Transverse colon (tissue), 4 donors: ENCODE results near the gene CDH11.

ENCODE experiments used
- POLR2AphosphoS5 ChIP-seq, 3 donors: sonication (generic); formaldehyde crosslinking; IDR thresholded peaks; one replicate each; pipeline ENCODE4 v1.6.1; 2016; ENCODE audit warnings: antibody characterized with exemption in 3 of 3
- TF ChIP-seq, protein P1 (sequence below), 5 experiments: fragments of 200-600 bp in 3 of 5; fragments of 450-650 bp in 2 of 5; sonication (generic) in 3 of 5; IDR thresholded peaks; 1 replicate in 2 of 5; 2 replicates in 3 of 5; pipeline ENCODE4 v1.5.1; 2016 to 2017; ENCODE audit warnings: antibody characterized with exemption in 5 of 5, inconsistent platforms in 3 of 5, mild to moderate bottlenecking in 2 of 5, moderate library complexity in 1 of 5

DNA sequence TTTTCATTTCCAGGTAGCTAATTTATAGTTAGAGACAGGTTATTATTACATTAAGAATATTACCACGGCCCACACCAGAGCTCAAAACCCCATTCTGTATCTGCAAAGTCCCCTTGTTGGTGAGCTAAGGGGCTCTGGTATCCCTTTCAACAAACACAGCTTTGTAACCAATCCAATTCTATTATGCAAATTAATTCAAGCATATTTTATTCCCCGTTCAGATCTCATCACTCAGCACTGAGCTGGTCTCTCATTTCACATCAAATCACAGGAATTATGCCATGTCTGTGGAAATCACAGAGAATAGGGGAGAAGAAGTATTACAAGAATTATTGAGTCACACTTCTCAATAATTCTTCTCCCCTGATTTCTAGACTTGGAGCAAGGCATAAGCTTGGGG, 111.7 kb downstream of the CDH11 start:
- TF ChIP-seq POLR2AphosphoS5 (IDR thresholded peaks at IDR 0.05), result no peak
- TF ChIP-seq, protein P1, sequence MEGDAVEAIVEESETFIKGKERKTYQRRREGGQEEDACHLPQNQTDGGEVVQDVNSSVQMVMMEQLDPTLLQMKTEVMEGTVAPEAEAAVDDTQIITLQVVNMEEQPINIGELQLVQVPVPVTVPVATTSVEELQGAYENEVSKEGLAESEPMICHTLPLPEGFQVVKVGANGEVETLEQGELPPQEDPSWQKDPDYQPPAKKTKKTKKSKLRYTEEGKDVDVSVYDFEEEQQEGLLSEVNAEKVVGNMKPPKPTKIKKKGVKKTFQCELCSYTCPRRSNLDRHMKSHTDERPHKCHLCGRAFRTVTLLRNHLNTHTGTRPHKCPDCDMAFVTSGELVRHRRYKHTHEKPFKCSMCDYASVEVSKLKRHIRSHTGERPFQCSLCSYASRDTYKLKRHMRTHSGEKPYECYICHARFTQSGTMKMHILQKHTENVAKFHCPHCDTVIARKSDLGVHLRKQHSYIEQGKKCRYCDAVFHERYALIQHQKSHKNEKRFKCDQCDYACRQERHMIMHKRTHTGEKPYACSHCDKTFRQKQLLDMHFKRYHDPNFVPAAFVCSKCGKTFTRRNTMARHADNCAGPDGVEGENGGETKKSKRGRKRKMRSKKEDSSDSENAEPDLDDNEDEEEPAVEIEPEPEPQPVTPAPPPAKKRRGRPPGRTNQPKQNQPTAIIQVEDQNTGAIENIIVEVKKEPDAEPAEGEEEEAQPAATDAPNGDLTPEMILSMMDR (IDR thresholded peaks at IDR 0.05), result no peak
